ENCODE data around the gene KCNS3.

DNA sequence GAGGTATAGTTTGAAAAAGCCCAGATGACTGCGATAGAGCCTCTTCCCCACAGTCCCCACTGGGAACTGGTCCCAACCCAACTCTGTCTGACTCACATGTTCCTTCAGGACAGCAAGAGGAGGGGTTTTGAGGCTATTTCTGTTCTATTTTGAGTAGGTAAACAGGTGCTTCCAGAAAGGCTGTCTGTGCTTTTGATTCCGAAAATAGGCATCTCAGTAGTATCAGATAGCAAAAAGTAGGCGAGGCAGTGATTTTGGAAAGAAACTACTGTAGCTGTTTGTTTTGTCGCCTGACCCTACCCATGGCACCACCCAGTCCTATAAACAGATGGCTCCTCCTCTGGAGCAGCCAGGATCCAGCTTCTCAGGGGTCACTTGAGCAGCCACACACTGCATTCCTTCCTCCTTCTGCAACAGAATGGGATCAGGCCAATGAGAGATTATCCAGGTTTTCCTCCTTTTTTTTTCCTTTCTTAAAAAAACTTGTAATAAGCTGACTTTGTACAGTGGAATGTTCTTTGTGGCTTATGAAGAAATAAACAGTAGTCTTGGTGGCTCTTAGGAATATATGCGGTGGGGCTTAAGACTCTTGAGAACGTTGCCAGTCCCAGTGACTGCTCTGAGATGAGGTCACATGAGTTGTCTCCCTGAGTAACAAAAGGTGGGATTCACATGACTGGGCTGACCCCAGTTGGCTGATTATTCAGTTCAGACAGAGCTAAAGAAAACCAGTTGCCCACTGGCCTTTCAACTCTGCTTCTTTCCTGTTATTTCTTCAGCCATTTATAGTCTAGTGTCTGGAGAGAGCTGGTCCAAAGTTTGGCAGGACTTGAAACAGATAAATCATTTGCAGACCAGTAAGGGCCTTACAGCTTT lies 98.6 kb downstream of the KCNS3 start:
- TF ChIP-seq, protein P1, sequence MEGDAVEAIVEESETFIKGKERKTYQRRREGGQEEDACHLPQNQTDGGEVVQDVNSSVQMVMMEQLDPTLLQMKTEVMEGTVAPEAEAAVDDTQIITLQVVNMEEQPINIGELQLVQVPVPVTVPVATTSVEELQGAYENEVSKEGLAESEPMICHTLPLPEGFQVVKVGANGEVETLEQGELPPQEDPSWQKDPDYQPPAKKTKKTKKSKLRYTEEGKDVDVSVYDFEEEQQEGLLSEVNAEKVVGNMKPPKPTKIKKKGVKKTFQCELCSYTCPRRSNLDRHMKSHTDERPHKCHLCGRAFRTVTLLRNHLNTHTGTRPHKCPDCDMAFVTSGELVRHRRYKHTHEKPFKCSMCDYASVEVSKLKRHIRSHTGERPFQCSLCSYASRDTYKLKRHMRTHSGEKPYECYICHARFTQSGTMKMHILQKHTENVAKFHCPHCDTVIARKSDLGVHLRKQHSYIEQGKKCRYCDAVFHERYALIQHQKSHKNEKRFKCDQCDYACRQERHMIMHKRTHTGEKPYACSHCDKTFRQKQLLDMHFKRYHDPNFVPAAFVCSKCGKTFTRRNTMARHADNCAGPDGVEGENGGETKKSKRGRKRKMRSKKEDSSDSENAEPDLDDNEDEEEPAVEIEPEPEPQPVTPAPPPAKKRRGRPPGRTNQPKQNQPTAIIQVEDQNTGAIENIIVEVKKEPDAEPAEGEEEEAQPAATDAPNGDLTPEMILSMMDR (IDR thresholded peaks at IDR 0.05): no peak
- no peak for TF ChIP-seq POLR2A (IDR thresholded peaks at IDR 0.05)
